ENCODE measurements around the gene PKIB. TPM values are rescaled to one million over a fixed set of nuclear protein-coding genes. Genes with fewer than 3 reads are reported as not detected.
A peak's percentile ranks its signal among the peaks of the same experiment; 100 is the strongest.

PKIB gene
- total RNA-seq, 4 donors from 2014 or later = 0.26 to 6.7 (median 3.2) TPM

- Histone ChIP-seq H3K36me3 (no peaks in the 10 kb centered on the region), H3K9me3 (no peaks in the 10 kb centered on the region), H3K4me3 (no peak overlapping the region), H3K27ac (no peak overlapping the region), H3K27me3 (no peaks in the 10 kb centered on the region), H3K4me1 (no peaks in the 10 kb centered on the region)
- DNase-seq = no peak
- no peak for TF ChIP-seq POLR2A (IDR thresholded peaks at IDR 0.05)
- no peak for TF ChIP-seq CTCF (IDR thresholded peaks at IDR 0.05)
- intact Hi-C loops (cut with DNase I) = no loop called here
Observed at GRCh38 chr6:122760330-122760729, 150.1 kb downstream of the PKIB start.

DNA sequence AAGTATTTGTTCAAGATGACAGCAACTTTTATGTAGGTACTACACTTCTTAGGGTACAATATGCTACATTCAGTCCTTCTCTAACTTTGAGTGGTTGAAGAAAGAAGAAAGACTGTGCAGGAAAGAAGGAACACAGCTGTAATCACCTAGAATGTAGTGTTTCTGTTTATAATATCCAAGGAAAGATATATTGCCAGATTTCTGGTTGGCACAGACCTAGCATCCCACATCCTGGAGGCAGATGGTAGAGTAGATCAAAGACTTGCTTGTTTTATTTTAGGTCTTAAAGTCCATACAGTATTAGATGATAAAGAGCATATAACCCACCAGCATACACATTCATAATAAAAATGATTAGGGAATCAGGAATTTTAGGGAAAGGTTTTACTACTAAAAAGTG is 156.1 kb downstream of the PKIB start:
- TF ChIP-seq POLR2A (IDR thresholded peaks at IDR 0.05) (no peak), CTCF (IDR thresholded peaks at IDR 0.05) (no peak)
- Histone ChIP-seq H3K36me3 (no peaks in the 10 kb centered on the region), H3K27me3 (no peaks in the 10 kb centered on the region), H3K4me3 (no peak overlapping the region), H3K9me3 (no peaks in the 10 kb centered on the region), H3K27ac (no peak overlapping the region), H3K4me1 (peaks cover 0 to 9% (median 4%) of the 10 kb centered on the region in 3 donors)
- intact Hi-C loops (cut with DNase I) = no loop called here
- no peak for DNase-seq

DNA sequence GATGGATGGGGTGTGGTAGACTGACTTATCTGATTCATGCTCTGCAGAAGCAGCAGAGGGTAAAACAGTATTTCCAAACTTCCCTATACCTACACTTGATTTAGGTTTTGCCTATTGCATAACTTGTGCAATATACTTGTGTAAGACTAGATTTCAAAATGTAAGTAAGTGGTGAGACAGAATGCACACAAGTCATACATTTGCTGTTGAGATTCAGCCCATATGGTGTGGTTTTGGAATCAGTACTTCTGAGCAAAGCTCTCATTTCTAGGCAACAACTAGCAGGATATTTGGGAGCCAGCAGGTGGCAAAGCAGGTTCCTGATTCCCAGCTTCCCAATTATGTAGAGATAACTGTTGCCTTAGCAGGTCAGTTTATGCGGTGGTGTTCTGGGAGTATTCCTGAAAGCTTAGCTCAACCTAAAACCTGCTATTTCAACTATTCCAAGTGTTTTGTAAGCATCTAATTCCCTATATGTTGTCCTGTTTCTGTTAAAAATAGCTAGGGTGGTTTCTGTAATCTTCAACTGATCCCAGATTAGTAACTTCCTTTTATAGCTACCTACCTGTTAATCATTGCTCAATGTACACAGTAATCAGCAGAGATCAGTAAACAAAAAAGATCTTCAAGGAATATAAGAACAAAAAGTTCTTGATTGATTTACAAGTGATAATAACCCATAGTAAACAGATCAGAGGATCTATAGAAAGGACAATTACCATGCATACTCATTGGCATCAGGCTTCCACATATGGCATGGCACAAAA is 160.8 kb downstream of the PKIB start:
- Histone ChIP-seq H3K36me3 (no peaks in the 10 kb centered on the region), H3K27ac (no peak overlapping the region), H3K9me3 (no peaks in the 10 kb centered on the region), H3K27me3 (no peaks in the 10 kb centered on the region), H3K4me1 (peaks cover 0 to 31% (median 15%) of the 10 kb centered on the region in 3 donors), H3K4me3 (no peak overlapping the region)
- 21 to 50% methylated on average over 1 of the region's 1 CpG for WGBS, 2 donors
- intact Hi-C loops (cut with DNase I) = no loop called here
- peak in 1 of 6 experiments; percentile 37 for TF ChIP-seq CTCF (IDR thresholded peaks at IDR 0.05)
- no peak for TF ChIP-seq POLR2A (IDR thresholded peaks at IDR 0.05)
- DNase-seq = no peak

GRCh38 chr6:122772724-122773415 is 162.7 kb downstream of the PKIB start:
- Histone ChIP-seq H3K27ac (no peak overlapping the region), H3K27me3 (no peaks in the 10 kb centered on the region), H3K4me3 (no peak overlapping the region), H3K9me3 (no peaks in the 10 kb centered on the region), H3K36me3 (no peaks in the 10 kb centered on the region), H3K4me1 (peaks cover 0 to 31% (median 15%) of the 10 kb centered on the region in 3 donors)
- DNase-seq = no peak
- 76 to 85% methylated on average over 3 of the region's 3 CpGs for WGBS, 2 donors
- no peak for TF ChIP-seq POLR2A (IDR thresholded peaks at IDR 0.05)
- TF ChIP-seq CTCF (IDR thresholded peaks at IDR 0.05) = peak in 1 of 6 experiments; percentile 29
- intact Hi-C loops (cut with DNase I) = no loop called here

Small RNAs within 50 kb of the gene (small RNA-seq; reads per million reads assigned to genes)
- gene RN7SL564P = 0 to 0.07 (median 0) reads per million in 4 donors

Other genes starting within 250 kb of the PKIB start
- 10 to 100 TPM in 2 of 4 donors, 1 to 10 TPM in 2; 2.3 to 17.0 (median 10.5) TPM for gene HSF2, start 210.8 kb upstream of the PKIB start, total RNA-seq
- 100 to 1,000 TPM in 2 of 4 donors, 10 to 100 TPM in 2; 52.2 to 137 (median 78.6) TPM for gene SERINC1, start 138.6 kb upstream of the PKIB start, total RNA-seq
- not detected for gene FABP7, start 169.3 kb downstream of the PKIB start, total RNA-seq
- 10 to 100 TPM; 15.4 to 21.7 (median 16.6) TPM for gene SMPDL3A, start 178.9 kb downstream of the PKIB start, total RNA-seq

Measured in esophagus squamous epithelium (tissue), 5 donors.